Epithelial cell of proximal tubule (primary cell): ENCODE results near the gene MSMO1. TPM values are rescaled to one million over a fixed set of nuclear protein-coding genes. Genes with fewer than 3 reads are reported as not detected.

Source experiments
- DNase-seq: peaks from one replicate; pipeline ENCODE4 v3.0.0-alpha.2; 2011; ENCODE audit warnings: low read depth
- H3K4me3 ChIP-seq: 2 replicates; pipeline ENCODE4 v1.5.1; 2011; ENCODE audit warnings: low read depth, mild to moderate bottlenecking, low read length
- total RNA-seq: library from RNA; depleted of rRNA; stranded (reverse); fragments of >200 nt; gene quantifications from 2 replicates; pipeline ENCODE4 v1.2.3, GENCODE V29; 2015
- TF ChIP-seq, protein P1 (sequence below): conservative IDR thresholded peaks from 2 replicates; pipeline ENCODE4 v1.5.1; 2012; ENCODE audit warnings: low read depth, mild to moderate bottlenecking, low read length

MSMO1 gene
- total RNA-seq, 1 donor from 2014 or later, result 96.7 TPM

GRCh38 chr4:165308606-165309005, 18.9 kb upstream of the MSMO1 start:
- DNase-seq, result no peak
- TF ChIP-seq, protein P1, sequence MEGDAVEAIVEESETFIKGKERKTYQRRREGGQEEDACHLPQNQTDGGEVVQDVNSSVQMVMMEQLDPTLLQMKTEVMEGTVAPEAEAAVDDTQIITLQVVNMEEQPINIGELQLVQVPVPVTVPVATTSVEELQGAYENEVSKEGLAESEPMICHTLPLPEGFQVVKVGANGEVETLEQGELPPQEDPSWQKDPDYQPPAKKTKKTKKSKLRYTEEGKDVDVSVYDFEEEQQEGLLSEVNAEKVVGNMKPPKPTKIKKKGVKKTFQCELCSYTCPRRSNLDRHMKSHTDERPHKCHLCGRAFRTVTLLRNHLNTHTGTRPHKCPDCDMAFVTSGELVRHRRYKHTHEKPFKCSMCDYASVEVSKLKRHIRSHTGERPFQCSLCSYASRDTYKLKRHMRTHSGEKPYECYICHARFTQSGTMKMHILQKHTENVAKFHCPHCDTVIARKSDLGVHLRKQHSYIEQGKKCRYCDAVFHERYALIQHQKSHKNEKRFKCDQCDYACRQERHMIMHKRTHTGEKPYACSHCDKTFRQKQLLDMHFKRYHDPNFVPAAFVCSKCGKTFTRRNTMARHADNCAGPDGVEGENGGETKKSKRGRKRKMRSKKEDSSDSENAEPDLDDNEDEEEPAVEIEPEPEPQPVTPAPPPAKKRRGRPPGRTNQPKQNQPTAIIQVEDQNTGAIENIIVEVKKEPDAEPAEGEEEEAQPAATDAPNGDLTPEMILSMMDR, result no peak
- no peak overlapping the region for H3K4me3 ChIP-seq

DNA sequence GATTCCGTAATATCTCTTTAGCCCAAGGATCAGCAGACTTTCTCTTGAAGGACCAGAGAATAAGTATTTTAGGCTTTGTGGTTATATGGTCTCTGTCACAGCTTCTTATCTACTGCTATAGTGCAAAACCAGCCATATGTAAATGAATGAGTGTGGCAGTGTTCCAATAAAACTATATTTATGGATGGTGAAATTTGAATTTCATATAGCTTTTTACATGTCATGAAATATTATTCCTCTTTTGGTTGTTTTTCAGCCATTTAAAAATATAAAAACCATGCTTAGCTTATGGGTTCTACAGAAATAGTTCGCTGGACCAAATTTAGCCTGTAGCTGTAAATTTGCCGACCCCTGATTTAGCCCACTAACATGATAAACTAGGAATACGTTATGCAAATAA, 18.0 kb upstream of the MSMO1 start:
- DNase-seq, result no peak
- H3K4me3 ChIP-seq, result no peak overlapping the region
- TF ChIP-seq, protein P1, result no peak

DNA sequence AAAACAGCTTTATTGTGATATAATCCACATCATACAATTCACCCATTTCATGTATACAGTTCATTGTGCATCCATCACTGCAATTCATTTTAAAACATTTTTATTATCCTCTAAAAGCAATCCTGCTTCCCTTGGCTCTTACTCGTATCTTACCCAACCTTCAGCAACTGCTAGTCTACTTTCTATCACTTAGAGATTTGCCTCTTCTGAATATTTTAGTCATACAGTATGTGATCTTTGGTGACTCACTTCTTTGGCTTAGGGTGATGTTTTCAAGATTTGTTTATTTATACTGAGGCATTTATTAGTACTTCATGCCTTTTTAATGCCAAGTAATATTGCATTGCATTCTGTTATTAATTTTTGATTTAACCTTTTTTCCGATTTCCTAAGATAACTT, 15.0 kb upstream of the MSMO1 start:
- TF ChIP-seq, protein P1, result no peak
- no peak overlapping the region for H3K4me3 ChIP-seq
- DNase-seq, result no peak

DNA sequence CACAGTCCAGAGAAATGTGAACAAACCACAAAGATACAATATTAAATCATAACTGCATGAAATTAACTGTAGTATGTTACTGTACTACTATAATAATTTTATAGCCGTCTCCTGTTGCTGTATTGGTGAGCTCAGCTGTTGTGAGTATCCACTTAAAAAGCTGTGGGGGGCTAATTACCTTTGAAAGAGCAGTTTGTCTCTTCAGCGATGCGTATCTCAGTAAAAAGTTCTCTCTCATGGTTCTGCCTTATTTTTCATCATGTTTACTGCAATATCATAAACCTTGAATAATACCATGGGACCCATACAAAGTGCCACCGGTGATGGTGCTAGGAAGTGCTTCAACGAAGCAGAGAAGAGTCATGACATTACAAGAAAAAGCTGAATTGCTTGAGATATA, 8.4 kb upstream of the MSMO1 start:
- no peak for DNase-seq
- TF ChIP-seq, protein P1, result no peak
- no peak overlapping the region for H3K4me3 ChIP-seq

DNA sequence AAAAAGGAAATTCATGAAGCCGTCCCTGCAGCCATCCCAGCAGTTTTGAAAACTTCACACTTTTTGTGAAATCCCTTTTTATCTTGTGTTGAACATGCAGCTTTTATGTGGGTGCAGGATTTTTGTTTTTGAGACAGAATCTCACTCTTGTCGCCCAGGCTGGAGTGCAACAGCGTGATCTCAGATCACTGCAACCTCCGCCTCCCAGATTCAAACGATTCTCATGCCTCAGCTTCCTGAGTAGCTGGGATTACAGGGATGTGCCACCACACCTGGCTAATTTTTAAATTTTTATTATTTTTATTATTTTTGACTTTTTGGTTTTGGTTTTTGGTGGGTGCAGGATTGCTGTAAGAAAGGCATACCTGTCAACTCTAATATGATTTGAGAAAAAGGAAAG, 8.0 kb upstream of the MSMO1 start:
- TF ChIP-seq, protein P1, result no peak
- no peak for DNase-seq
- H3K4me3 ChIP-seq, result no peak overlapping the region

GRCh38 chr4:165324236-165324917, 3.1 kb upstream of the MSMO1 start:
- no peak for DNase-seq
- no peak overlapping the region for H3K4me3 ChIP-seq
- TF ChIP-seq, protein P1, result no peak

DNA sequence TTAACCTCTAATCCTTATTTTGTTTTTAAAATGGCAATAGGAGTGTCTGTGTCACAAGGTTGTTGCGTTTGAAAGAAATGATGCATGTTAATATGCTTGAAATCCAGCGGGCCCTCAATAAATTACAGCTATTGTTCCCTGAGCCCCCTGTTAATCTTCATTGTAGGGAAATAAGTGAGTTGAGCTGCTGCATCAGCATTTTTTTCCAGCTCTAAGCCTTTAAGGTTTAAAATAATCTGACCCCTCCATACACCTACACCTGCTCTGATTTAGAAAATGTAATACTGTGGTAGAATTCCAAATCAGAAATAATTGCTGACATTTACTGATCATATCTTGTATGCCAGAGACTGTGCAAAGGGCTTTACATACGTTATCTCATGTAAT, 2.6 kb upstream of the MSMO1 start:
- TF ChIP-seq, protein P1, result no peak
- DNase-seq, result no peak
- no peak overlapping the region for H3K4me3 ChIP-seq
